ENCODE results near the gene KRTAP10-12.

DNA sequence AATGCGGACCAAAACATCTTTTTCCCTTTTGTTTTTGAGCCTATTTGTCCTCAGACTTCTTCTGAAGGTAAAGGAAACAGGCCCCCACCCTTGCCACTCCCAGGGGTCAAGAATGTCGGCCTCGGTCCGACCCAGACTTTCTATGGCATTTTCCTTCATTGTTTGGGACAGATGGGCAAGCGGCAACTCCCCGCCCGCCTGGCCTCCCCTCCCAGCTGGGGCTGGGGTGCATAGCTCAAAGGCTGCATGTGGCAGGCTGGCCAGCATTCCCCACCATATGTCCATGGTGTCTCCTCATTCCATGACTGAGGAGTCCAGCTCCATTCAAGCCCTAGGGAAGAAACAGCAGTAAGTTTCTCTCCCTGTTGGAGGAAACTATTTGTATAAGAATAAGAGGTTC lies 43.8 kb downstream of the KRTAP10-12 start:
- no peak for TF ChIP-seq CTCF (IDR thresholded peaks at IDR 0.05; ENCODE audit: low read depth, low read length)
- no peak for TF ChIP-seq POLR2A (IDR thresholded peaks at IDR 0.05; ENCODE audit: extremely low read depth, insufficient read length)
- TF ChIP-seq MYC (IDR thresholded peaks at IDR 0.05; ENCODE audit: low read depth, low read length), result no peak
- TF ChIP-seq, protein P1, sequence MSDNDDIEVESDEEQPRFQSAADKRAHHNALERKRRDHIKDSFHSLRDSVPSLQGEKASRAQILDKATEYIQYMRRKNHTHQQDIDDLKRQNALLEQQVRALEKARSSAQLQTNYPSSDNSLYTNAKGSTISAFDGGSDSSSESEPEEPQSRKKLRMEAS (IDR thresholded peaks at IDR 0.05; ENCODE audit: low read depth, low read length), result no peak

All from NB4 (cell line).